ENCODE measurements around the gene GGTLC3.
"Not testable (repeated sequence)": the region's sequence is repeated elsewhere in the genome, so short reads cannot be mapped to it uniquely, and the experiment has no call there.

GGTLC3 gene

DNA sequence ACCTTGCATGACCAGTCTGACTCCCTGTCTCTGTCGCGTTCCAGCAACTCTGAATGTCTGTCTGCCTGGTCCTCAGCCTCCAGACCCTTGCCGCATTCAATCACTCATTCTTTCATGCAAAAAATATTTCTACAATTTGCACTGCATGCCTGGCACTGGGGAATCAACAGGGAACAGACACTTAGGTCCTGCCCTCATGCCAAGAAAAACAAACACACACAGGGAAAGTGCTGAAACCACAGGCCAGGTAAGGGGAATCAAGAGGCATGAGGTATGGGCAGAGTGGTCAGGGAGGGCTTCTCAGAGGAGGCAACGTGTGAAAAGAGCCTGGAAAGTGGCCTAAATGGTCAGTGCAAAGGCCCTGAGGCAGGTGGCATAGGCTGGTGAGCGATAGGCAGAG, at the start of gene GGTLC3:
Gene GGTLC3, minus strand, starts transcription at position 101 of the 400 bp plus-strand sequence. CDS start 264 bp downstream, outside the sequence.
- not testable (repeated sequence) for DNase-seq

DNA sequence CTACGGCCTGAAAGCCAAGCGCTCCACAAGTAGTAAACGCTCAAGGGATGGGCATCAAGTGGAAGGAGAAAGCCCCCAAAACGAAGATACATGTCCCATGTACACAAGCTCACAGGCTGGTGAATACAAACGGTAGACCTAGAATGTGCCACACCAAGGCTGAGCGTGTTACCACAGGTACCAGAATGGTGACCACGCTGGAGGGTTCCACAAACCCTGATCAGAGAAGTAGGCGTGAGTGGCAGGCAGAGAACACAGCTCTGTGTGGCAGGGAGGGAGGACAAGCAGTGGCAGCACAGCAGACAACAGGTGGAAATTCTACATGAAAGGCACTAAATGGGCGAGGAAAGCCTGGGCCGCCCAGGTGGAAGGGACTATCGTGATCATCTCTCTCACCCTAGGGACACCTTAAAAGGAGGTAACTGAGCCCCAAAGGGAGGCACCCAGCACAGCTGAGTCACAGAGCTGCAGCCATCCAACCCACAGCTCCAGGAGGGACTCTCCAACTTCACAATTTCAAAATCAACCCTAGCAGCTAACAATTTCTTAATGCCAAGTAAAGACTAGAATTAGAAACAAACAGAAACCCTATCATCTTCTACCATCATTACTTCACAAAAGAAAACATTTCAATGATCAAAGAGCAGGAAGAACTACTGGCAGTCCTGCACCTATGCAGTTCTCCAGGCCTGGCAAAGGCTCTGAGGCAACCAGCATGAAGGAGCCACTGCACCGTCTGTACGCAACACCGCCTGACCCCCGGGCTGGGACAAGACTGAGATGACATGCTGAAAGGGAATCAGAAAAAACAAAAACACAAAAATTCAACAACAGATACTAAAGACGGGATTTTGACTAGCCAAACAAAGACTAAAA, 42.4 kb upstream of the GGTLC3 start:
- not testable (repeated sequence) for DNase-seq

DNA sequence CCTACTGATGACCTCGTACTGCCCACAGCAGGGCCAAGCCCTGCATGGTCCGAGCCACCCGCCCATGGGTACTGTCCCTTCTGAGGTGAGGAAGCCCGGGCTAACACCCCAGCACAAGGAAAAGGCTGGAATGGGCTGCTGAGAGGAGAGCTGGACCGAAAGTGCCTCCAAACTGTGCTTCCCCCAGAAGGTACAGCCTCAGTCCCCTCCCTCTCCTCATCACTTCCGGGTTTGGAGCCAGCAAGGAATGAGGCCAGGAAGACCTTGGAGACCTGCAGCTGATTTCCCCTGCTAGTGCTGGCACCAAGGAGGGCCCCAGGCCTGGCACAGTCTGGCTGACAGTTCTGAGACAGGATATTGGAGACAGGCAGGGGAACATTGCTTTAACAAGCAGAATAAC, 41.0 kb upstream of the GGTLC3 start:
- DNase-seq = not testable (repeated sequence)

GRCh38 chr22:18558516-18558915, 40.6 kb upstream of the GGTLC3 start:
- not testable (repeated sequence) for DNase-seq

GRCh38 chr22:18554280-18555256, 36.6 kb upstream of the GGTLC3 start:
- not testable (repeated sequence) for DNase-seq

DNA sequence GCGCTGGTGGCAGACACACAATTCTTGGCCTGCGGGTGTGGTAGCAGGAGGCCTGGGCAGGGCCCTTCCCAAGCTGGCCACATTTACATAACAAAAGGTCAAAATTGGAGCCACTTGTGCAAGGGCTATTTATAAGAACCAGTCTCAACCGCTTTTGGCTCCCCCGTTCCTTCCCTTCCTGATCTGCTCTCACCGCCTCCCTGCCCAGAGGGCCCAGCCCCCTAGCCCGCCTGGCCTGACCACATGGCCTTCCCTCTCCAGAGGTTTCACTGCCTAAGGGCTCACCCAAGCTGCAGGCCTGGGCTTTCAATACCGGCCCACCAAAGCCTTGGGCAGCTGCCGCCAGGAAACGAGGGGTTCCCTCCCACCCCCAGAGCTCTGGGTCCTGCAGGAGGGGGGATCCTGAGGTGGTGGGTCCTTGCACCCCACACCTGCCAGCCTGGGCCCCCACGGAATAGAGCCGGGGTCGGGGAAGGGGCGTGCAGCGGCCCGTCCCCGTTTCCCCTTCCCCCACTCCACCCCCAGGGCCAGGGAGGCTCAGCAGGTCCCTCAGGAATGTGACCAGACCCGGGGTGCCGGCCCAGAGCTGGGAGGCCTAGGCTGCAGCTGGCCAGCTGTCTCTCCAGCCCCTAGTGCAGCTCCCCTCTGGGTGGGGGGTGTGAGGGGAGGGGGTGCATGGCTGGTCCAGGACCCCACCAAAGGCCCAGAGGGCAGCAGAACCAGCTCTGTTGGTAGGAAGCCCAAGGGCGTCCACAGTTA, 35.1 kb upstream of the GGTLC3 start:
- DNase-seq = not testable (repeated sequence)

GRCh38 chr22:18551046-18551445, 33.1 kb upstream of the GGTLC3 start:
- not testable (repeated sequence) for DNase-seq

GRCh38 chr22:18549458-18550179, 31.7 kb upstream of the GGTLC3 start:
- not testable (repeated sequence) for DNase-seq

DNA sequence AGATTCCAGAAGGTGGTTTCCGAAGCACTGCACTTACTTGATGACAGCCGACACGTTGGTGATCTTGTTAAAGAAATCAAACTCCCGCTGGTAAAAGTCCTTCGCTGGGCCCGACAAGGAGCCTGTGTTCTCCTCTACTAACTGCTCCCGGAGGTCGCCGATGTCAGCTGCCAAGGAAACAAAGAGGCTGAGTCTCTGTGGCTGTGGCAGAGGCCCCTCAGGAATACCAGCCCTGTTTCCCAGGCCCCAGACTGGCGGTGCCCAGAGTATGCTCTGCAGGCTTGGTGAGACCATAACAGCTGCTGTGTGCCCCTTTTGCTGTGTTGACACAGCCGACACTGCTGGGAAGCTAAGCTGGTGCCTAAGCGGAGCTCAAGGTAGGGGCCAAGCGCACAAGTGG, 26.7 kb upstream of the GGTLC3 start:
- DNase-seq = not testable (repeated sequence)

DNA sequence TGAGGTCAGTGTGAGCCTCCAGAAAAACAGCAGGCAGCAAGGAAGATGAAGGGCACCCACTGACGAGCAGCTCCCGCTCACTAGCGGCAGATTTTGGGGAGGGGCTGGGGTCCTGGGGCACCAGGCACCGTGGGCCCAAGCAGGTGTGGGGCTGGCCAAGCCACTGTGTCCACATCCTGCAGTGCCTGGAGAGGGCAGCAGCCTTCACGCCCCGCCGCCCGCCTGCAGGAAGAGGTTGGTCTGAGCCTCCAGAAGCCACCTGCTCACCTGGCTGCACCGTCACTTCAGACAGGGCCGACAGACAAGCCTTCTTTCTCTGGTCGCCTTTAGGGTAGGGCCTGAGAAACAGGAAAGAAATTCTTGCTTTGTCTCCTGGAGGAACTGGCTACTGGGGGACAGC, 25.4 kb upstream of the GGTLC3 start:
- not testable (repeated sequence) for DNase-seq

DNA sequence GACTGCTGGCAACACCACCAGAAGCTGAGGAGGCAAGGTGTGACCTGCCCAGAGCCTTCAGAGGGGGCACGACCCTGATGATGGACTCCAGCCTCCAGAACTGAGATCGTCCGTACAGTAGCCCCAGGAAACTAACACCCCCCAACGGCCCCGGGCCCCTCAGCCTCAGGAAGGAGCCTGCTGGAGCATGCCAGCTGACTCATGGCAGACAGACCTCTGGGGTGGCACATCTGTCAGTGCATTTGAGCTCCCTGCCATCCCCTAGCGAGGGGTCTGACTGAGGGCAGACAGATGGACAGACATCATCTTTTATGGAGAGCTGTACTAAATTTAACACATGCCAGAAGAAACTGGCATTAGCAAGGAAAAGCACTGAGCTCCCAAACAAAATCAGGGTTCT, 22.0 kb upstream of the GGTLC3 start:
- DNase-seq = not testable (repeated sequence)

GRCh38 chr22:18534315-18534714, 16.4 kb upstream of the GGTLC3 start:
- not testable (repeated sequence) for DNase-seq

DNA sequence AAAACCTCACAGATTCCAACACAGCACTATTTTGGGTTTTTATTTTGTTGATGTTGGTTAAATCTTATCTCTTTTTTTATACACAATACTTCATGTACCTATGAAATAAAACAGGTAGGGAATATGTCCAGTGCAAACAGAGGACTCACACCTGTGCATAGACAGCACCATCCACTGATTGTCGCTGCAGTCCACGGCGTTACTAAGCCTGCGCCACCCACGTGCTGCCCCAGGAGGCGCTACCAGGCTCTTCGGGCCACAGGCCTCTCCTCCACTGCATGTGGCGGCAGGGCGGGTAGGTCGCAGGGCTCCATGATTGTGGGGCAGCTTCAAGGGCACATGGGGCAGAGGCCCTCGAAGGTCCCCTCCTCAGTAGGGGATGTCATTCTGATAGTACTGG, 15.7 kb upstream of the GGTLC3 start:
- not testable (repeated sequence) for DNase-seq

DNA sequence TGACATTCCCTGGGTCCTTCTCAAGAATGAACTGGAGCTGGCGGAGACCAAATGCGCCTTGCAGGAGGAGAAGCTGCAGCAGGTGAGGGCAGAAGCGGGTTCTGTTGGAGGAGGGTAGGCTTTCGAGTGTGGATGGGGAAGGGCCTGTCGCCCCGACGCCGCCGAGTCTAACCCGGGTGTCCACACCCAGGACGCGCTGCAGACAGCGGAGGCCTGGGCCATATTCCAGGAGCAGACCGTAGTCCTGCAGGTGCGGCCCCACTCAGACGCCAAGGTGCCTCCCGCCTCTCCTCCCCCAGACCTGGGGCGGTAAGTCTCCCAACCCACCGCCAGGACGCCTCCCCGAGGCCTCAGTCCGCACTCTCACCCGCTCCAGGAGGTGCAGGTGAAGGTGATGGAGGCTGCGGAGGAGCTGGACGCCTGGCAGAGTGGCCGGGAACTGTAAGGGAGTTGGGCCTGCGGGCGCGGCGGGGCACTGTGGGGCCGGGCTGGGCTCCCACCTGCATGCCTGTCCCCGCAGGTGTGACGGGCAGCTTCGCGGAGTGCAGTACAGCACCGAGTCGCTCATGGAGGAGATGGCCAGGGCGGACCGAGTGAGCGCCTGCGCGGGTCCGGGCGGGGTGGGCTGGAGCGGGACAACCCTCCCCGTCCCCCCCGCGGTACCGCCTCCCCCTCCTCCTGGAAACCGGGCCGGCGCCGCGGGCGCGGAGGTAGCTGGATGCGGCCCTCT, 11.6 kb upstream of the GGTLC3 start:
- DNase-seq = not testable (repeated sequence)

DNA sequence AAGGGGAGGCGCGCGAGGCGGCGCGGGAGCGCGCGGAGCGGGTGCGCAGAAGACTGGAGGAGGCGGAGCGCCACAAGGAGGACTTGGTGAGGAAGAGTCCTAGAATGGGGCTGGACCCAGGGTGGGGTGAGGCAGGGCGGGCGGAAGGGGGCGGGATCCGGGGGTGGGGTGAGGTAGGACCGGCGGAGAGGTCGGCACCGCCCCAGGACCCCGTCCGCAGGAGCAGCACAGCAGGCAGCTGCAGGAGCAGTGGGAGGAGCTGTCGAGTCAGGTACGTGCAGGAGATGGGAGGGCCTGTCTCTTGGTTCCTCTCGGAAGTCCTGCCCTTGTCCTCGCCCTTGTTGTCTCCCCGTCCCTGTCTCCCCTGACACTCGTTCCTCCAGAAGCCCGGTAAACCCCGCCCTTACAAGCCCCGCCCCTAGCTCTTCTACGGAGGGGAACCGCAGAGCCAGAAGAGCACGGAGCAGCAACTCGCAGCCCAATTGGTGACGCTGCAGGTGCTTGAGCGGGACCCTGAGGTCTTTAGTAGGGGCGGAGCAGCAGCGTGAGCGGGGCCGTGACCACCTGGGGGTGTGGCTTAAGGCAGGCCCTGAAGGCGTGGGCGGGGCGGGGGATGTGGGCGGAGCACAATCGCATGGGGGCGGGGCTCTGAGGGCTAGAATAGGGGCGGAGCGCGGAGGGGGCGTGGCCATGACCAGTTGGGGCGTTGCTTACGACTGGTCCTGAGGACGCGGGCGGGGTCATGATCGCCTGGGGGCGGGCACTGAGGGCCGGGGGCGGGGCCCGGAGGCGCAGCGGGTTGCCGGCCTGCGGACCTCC, 10.8 kb upstream of the GGTLC3 start:
- not testable (repeated sequence) for DNase-seq

GRCh38 chr22:18527752-18528596, 10.0 kb upstream of the GGTLC3 start, which contains the start of gene TMEM191B:
TSS of gene TMEM191B (plus strand) at chr22:18527802. CDS start at chr22:18527981, 179 bp downstream.
- not testable (repeated sequence) for DNase-seq

GRCh38 chr22:18523328-18523727, 5.4 kb upstream of the GGTLC3 start:
- DNase-seq = not testable (repeated sequence)

DNA sequence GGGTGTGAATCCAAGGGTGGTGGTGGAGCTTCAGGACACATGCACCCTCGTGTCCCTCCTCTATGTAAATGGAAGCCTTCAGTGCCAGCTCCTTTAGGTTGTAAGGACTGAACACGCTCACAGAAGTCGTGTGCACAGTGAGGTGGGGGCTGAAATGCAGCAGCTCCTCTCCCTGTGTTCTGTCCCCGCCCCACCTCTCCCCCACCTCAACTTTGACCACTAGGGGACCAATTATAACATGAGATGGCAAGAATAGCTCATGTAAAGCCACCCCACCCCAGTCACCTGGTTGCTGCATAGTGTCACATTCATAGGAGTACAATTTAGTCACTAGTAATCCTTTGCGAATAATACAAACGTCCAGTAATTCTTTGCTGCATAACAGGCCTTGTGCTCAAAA, 4.8 kb upstream of the GGTLC3 start:
- DNase-seq = not testable (repeated sequence)

DNA sequence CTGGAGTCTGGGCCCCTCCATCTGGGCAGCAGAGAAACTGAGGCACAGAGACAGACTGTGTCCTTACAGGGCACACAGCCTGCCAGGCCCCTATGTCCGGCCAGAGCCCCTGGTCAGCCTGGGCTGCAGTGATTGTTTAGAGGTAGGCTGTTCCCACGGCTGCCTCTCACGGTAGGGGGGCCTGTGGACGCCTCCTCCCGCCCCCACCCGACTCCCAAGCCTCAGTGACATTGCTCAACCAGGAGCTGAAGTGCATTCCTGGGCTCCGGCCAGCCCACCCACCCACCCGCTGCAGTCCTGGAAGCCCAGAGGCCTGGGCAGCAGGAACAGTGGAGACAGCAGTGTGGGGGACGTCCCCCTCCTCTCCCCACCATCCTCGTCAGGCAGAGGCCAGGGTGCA, 4.5 kb downstream of the GGTLC3 start:
- not testable (repeated sequence) for DNase-seq
